Stomach (tissue), 9 donors: ENCODE data around the gene CELF6. TPM values are rescaled to one million over a fixed set of nuclear protein-coding genes. Genes with fewer than 3 reads are reported as not detected.
A peak's percentile ranks its signal among the peaks of the same experiment; 100 is the strongest.

Experiments used
- DNase-seq, 2 donors: peaks; one replicate each; pipeline versions ENCODE4 v3.0.0 to v3.0.0-alpha.2; 2013 to 2019
- H3K27ac ChIP-seq, 5 donors: fragments of 200-600 bp in 4 of 5; sonication (generic) in 4 of 5; one replicate each; pipeline ENCODE4 v1.5.1; 2013 to 2019; ENCODE audit warnings: mild to moderate bottlenecking in 1 of 5, moderate library complexity in 1 of 5
- H3K27me3 ChIP-seq, 3 donors: fragments of 200-600 bp; sonication (generic); one replicate each; pipeline ENCODE4 v1.5.1; 2017 to 2019; ENCODE audit warnings: mixed run types in 1 of 3
- H3K36me3 ChIP-seq, 4 donors: fragments of 200-600 bp; sonication (generic); 1 replicate in 3 of 4; 2 replicates in 1 of 4; pipeline ENCODE4 v1.5.1; 2016 to 2019
- H3K4me1 ChIP-seq, 4 donors: fragments of 200-600 bp; sonication (generic); one replicate each; pipeline ENCODE4 v1.5.1; 2016 to 2019
- H3K4me3 ChIP-seq, 4 donors: fragments of 200-600 bp; sonication (generic) in 3 of 4; one replicate each; pipeline ENCODE4 v1.5.1; 2016 to 2019; ENCODE audit warnings: mild to moderate bottlenecking in 1 of 4
- H3K9me3 ChIP-seq, 4 donors: fragments of 200-600 bp; sonication (generic); one replicate each; pipeline ENCODE4 v1.5.1; 2016 to 2019
- EP300 ChIP-seq: sonication (generic); formaldehyde crosslinking; IDR thresholded peaks from one replicate; pipeline ENCODE4 v1.6.1; 2017; ENCODE audit warnings: antibody characterized with exemption
- POLR2A ChIP-seq, 4 donors: fragments of 450-650 bp; IDR thresholded peaks; one replicate each; pipeline ENCODE4 v1.6.1; 2016; ENCODE audit warnings: antibody characterized with exemption in 4 of 4, control low read depth in 2 of 4, mild to moderate bottlenecking in 1 of 4, moderate library complexity in 1 of 4
- POLR2AphosphoS5 ChIP-seq, 3 donors: sonication (generic); formaldehyde crosslinking; IDR thresholded peaks; one replicate each; pipeline ENCODE4 v1.6.1; 2016; ENCODE audit warnings: antibody characterized with exemption in 3 of 3
- WGBS, 5 donors: extraction: QIAGEN DNeasy Blood & Tissue Kit in 3 of 5; methylation state at CpG; one replicate each; pipeline versions ENCODE4 v1.1.5 to v1.1.7; 2013 to 2018; 5-methylcytosine and 5-hydroxymethylcytosine counted together
- intact Hi-C: fragments of 100-400 bp; cut with DNase I; formaldehyde crosslinking; loops from one replicate; pipeline ENCODE4 v1.15.1; 2023; ENCODE audit warnings: low total_unique reads
- polyA plus RNA-seq, 3 donors: library from polyadenylated mRNA; stranded (reverse); fragments of 200-250 nt; gene quantifications; one replicate each; pipeline ENCODE4 v1.2.3, GENCODE V29; 2013
- total RNA-seq, 5 donors: library from RNA; depleted of rRNA; stranded (reverse); fragments of >200 nt; gene quantifications; one replicate each; pipeline versions ENCODE4 v1.1.0 to v1.2.3, GENCODE V29; 2014 to 2016
- TF ChIP-seq, protein P1 (sequence below), 7 experiments: fragments of 450-650 bp in 4 of 7; fragments of 200-600 bp in 3 of 7; sonication (generic) in 3 of 7; IDR thresholded peaks; one replicate each; pipeline ENCODE4 v1.5.1; 2016 to 2019; ENCODE audit warnings: antibody characterized with exemption in 7 of 7, control low read depth in 2 of 7, mild to moderate bottlenecking in 1 of 7
- donor health status: healthy with polysubstance abuse.
- donor health status: Bipolar disorder and iron deficiency.
- donor health status: healthy.

The CELF6 gene
- total and polyA plus RNA-seq, 8 donors, result 0.44 to 4.0 (median 1.2) TPM; not detected in 2

DNA sequence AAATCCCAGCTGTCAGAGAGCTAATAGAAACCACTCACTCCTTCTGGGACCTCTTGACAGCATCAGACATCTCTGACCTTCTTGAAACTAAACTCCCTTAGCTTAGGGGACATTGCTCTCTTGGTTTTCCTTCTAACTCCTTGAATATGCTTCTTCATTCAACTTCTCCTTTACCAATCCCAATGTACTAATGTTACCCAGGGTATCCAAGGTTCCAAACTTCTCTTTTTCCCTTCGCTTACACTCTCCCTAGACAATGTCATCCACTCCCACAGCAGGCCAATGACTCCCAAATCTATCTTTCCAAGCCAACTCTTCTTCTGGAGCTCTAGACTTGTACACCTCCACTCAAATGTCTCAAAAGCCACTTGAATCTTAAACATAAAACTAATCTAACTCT, 41.2 kb upstream of the CELF6 start:
- TF ChIP-seq POLR2A (IDR thresholded peaks at IDR 0.05) (no peak), EP300 (no peak), POLR2AphosphoS5 (IDR thresholded peaks at IDR 0.05) (no peak)
- TF ChIP-seq, protein P1, sequence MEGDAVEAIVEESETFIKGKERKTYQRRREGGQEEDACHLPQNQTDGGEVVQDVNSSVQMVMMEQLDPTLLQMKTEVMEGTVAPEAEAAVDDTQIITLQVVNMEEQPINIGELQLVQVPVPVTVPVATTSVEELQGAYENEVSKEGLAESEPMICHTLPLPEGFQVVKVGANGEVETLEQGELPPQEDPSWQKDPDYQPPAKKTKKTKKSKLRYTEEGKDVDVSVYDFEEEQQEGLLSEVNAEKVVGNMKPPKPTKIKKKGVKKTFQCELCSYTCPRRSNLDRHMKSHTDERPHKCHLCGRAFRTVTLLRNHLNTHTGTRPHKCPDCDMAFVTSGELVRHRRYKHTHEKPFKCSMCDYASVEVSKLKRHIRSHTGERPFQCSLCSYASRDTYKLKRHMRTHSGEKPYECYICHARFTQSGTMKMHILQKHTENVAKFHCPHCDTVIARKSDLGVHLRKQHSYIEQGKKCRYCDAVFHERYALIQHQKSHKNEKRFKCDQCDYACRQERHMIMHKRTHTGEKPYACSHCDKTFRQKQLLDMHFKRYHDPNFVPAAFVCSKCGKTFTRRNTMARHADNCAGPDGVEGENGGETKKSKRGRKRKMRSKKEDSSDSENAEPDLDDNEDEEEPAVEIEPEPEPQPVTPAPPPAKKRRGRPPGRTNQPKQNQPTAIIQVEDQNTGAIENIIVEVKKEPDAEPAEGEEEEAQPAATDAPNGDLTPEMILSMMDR (IDR thresholded peaks at IDR 0.05), result no peak
- peaks cover 4 to 20% (median 12%) of the 10 kb centered on the region in 4 donors for H3K36me3 ChIP-seq
- no peaks in the 10 kb centered on the region for H3K9me3 ChIP-seq
- DNase-seq, result no peak
- intact Hi-C loops, result no loop called here
- WGBS, 5 donors, result 88 to 96% (median 95%) methylated on average over 1 of the region's 1 CpG
- peaks cover 0 to 29% (median 14%) of the 10 kb centered on the region in 4 donors for H3K4me1 ChIP-seq
- no peak overlapping the region for H3K27ac ChIP-seq
- no peak overlapping the region for H3K4me3 ChIP-seq
- H3K27me3 ChIP-seq, result no peaks in the 10 kb centered on the region

- no peaks in the 10 kb centered on the region for H3K9me3 ChIP-seq
- peak; percentile 33 to 37 for DNase-seq
- no peaks in the 10 kb centered on the region for H3K27me3 ChIP-seq
- H3K4me3 ChIP-seq, result no peak overlapping the region
- H3K36me3 ChIP-seq, result peaks cover 27 to 45% (median 37%) of the 10 kb centered on the region in 4 donors
- intact Hi-C loops, result no loop called here
- TF ChIP-seq POLR2AphosphoS5 (IDR thresholded peaks at IDR 0.05), result peak in 1 of 3 donors; percentile 8
- TF ChIP-seq POLR2A (IDR thresholded peaks at IDR 0.05), result no peak
- 57 to 66% (median 61%) methylated on average over 7 of the region's 7 CpGs for WGBS, 5 donors
- H3K27ac ChIP-seq, result peak overlapping the region in 1 of 5 donors; percentile 12
- H3K4me1 ChIP-seq, result peaks cover 0 to 24% (median 14%) of the 10 kb centered on the region in 4 donors
Observed at GRCh38 chr15:72358650-72359171, 38.8 kb upstream of the CELF6 start.

DNA sequence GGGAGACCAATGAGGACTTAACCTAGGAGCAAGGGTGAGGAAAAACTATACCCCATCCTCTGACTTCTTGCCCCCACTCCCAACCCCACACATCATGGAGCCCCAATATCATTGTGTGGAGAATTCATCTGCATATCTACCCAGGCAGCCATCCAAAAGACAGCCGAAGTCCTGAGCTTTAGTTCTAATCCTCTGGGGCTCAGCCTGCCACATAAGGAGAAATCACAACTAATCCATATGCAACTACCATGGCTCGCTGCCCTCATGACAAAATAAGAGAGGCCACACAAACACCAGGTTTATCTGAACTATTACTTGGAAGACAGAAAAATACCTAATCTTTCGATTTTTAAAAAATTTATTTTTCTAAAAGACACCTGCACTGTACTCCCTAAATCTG, 38.2 kb upstream of the CELF6 start:
- Histone ChIP-seq H3K27me3 (no peaks in the 10 kb centered on the region), H3K27ac (peak overlapping the region in 1 of 5 donors; percentile 12), H3K9me3 (no peaks in the 10 kb centered on the region), H3K4me1 (peaks cover 0 to 24% (median 14%) of the 10 kb centered on the region in 4 donors), H3K36me3 (peaks cover 29 to 48% (median 42%) of the 10 kb centered on the region in 4 donors), H3K4me3 (no peak overlapping the region)
- 80 to 93% (median 82%) methylated on average over 3 of the region's 3 CpGs for WGBS, 5 donors
- no peak for TF ChIP-seq POLR2AphosphoS5 (IDR thresholded peaks at IDR 0.05)
- TF ChIP-seq EP300, result no peak
- TF ChIP-seq, protein P1 (IDR thresholded peaks at IDR 0.05), result no peak
- no peak for TF ChIP-seq POLR2A (IDR thresholded peaks at IDR 0.05)
- DNase-seq, result no peak
- intact Hi-C loops, result no loop called here

DNA sequence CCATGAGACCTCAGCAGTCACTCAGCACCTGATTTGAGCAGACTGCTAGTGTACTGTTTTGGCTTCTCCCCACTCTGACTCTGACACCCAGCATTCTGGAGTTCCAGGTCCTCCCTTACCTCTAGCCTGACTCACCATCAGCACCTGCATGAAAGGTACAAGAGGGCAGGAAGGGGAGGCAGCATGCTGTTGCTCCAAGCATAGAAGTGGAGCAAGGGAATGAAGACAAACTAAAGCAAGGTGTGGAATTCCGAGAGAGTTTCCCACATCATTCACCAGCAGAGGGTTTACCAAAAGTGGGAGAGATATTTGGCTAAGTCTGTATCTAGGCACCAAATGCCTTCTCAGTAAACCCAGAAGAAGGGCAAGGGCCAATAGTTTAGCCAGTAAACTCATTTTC, 34.5 kb upstream of the CELF6 start:
- TF ChIP-seq, protein P1 (IDR thresholded peaks at IDR 0.05), result no peak
- no peak for TF ChIP-seq POLR2AphosphoS5 (IDR thresholded peaks at IDR 0.05)
- no peak for TF ChIP-seq EP300
- TF ChIP-seq POLR2A (IDR thresholded peaks at IDR 0.05), result no peak
- intact Hi-C loops, result no loop called here
- H3K36me3 ChIP-seq, result peaks cover 47 to 77% (median 76%) of the 10 kb centered on the region in 4 donors
- no peak for DNase-seq
- no peak overlapping the region for H3K27ac ChIP-seq
- H3K4me3 ChIP-seq, result no peak overlapping the region
- peaks cover 0 to 16% (median 14%) of the 10 kb centered on the region in 4 donors for H3K4me1 ChIP-seq
- H3K9me3 ChIP-seq, result no peaks in the 10 kb centered on the region
- WGBS, 5 donors, result 100% methylated on average over 1 of the region's 1 CpG
- no peaks in the 10 kb centered on the region for H3K27me3 ChIP-seq

DNA sequence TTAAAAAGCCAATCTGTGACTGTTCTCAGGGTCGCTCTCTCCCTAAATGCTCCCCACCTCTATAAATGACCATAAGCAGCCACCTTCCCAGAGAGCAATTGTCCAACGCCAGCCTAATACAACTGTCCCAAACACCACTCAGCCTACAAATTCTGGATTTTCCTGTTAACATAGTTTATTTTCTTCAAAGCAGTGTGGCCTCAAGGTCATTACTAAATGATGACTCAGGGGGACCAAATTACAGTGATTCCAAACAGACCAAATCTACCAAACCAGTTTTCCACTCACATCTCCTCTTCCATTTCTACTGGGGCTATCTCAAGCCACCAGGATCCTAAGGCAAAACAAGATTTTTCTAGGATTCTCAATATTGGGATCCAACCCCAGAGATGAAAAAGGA, 33.3 kb upstream of the CELF6 start:
- intact Hi-C loops, result no loop called here
- TF ChIP-seq POLR2AphosphoS5 (IDR thresholded peaks at IDR 0.05), result no peak
- TF ChIP-seq EP300, result no peak
- TF ChIP-seq POLR2A (IDR thresholded peaks at IDR 0.05), result no peak
- TF ChIP-seq, protein P1 (IDR thresholded peaks at IDR 0.05), result no peak
- DNase-seq, result no peak
- Histone ChIP-seq H3K27ac (no peak overlapping the region), H3K4me3 (no peak overlapping the region), H3K27me3 (no peaks in the 10 kb centered on the region), H3K4me1 (peaks cover 0 to 4% (median 3%) of the 10 kb centered on the region in 4 donors), H3K36me3 (peaks cover 57 to 90% (median 88%) of the 10 kb centered on the region in 4 donors), H3K9me3 (no peaks in the 10 kb centered on the region)
- WGBS, 5 donors, result 85 to 97% (median 88%) methylated on average over 2 of the region's 2 CpGs
